Cerebellar nuclear complex (tissue), 1 donor: ENCODE data around the gene ELMOD3.
"Not testable (repeated sequence)": the region's sequence is repeated elsewhere in the genome, so short reads cannot be mapped to it uniquely, and the experiment has no call there.

ENCODE experiments used
- DNase-seq, 2 experiments: peaks; one replicate each; lab custom pipeline; 2025; lab: John Stamatoyannopoulos, UW

Gene ELMOD3

DNA sequence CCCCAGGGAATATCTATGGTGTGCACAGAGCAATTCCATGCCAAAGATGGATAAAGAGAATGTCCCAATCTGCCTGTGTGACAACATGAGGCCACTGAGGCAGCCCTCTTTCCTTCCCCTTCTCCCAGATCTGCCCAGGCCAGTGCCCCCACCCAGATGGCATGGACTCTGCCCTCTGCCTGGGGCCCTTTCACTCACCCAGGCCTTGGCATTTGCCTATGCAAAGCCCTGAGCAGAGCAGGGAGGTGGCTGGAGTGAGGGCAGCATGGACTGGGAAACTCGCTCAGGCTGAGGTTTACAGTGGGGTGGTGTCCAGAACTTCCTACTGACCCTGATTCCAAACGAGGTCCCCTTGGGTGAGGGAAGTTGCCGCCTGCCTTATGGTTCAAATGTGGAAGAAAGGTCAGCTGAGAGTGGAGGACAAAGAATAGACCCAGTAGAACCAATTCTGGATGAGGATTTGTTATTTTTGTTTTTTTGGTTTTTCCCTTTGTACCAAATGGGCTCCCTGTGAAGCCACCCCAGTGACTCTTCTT, 72.8 kb downstream of the ELMOD3 start:
- no peak for DNase-seq

DNA sequence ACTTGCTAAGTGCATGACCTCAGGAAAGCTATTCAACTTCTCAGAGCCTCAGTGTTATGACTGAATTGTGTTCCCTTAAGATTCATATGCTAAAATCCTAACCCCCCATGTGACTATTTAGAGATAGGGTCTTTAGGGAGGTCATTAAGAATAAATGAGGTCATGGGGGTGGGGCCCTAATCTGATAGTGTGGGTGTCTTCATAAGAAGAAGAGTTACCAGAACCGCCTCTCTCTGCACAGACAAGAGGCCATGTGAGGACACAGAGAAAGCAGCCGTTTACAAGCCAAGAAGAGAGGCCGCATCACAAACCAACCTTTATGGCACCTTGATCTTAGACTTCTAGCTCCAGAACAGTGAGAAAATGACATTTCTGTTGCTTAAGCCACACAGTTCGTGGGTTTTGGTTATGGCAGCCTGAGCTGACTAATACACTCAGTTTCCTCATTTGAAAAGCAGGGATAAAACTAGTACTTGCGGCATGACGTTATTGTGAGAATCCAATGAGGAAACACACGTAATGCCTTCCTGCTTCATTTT, 73.8 kb downstream of the ELMOD3 start:
- no peak for DNase-seq

DNA sequence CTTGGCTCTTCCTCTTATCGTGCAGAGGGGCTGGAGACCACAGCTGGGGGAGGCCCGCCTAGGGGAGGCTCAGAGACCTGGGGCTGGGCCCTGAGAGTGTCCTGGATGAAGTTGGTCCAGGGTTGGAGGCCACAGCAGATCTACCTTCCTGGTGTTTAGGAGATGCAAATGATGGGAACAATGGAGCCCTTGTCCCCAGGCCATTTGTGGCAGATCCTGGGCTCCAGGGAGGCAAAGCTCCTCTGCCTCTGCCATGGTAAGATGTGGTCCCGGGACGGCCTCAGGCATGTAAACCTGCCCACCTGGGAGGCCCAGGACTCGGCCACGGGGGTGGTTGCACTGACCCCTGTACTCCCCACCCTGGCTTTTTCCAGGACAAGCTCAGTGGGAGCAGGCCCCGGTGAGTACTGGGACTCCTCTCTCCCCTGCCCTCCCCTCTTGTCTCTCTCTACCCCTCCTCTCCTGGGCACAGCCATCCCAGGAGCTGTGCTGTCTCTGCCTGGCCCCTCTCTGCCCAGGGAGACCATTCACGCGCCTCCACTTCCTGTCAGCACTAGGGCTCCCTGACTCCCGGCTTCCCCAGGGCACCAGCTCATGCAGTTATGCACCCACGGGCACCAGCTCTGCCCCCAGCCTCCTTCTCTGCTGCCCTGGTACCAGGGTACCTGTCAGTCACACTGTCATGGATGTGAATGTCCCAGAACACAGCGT, 74.8 kb downstream of the ELMOD3 start:
- no peak for DNase-seq

DNA sequence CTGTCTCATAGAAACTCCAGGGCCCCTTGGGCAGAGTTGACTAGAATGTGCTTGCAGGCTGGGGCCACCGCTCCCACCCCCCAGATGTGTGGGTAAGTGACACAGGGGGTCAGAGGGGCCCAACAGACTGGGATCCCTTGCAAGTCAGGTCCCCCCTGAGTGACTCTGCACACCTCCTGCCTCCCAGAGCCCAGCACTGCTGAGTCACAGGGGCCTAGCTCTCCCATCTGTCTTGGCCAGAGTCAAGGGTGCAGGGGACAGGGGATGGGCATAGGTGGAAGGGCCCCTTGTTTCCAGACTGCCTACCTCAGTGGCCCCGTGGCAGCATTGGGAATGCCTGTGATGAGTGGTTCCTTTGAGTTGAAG, 75.3 kb downstream of the ELMOD3 start:
- no peak for DNase-seq

DNA sequence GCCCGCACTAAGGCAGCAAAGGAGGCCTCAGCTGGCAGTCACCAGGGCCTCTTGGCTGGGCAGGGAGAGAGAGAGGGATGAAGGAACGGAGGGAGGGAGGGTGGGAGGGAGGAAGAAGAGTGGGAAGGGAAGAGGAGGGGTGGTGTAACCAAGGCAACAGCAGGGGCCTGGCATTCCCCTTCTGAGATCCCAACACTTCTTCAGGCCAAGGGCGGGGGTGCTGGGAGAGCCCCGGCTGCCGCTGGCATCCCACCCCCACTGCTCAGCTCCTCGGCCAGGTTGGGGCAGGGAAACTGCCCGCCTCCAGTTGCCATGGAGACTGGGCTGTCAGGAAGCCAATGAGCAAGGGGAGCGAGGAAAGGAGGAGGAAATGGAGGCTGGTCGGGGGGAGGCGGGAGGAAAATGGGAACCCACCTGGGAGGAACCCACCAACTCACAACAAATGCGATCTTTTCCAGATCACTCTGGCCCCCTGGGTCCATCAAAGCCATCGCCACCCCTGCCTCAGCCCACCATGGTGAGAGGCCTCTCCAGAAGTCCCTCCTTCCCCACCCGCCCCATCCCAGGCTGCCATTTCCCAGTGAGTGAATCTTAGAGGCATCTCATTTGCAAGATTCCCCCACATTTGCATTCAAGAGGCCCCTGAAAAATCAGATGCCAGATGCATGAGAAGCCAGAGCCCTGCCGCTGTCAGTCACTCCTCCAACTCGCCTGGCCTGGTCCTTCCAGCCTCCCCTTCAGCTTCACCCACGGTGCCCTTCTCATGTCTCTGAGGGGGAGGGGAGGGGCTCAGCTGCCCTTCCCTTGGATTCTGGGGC, 76.4 kb downstream of the ELMOD3 start:
- DNase-seq, result peak; percentile 85 to 91

DNA sequence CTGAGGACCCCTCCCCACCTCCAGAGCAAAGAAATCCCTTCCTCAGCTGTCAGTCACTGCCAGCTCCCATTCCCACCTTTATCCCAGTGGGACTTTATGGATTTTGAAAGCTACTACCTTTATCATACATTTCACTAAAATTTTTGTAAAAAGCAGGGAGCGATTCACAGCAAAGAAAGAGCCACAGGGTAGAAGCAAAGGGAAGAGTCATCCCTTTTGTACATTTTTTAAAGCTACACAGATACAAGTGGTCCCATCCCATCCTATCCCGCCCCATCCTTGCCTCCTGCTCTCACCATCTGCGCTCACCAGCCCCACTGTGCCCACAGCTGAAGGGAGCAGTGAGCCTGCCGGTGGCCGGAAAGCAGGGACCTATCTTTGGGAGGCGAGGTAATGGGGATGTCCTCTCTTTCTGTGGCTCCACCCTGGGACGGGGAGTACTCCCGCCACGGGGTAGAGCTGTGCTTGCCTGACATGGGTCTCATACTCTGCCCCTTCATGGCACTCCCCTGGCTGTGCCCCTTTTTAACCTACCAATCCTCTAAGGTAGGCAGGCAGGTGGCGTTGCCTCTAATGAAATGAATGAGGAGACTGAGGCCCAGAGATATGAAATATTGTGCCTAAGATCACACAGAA, 77.1 kb downstream of the ELMOD3 start:
- DNase-seq, result no peak

DNA sequence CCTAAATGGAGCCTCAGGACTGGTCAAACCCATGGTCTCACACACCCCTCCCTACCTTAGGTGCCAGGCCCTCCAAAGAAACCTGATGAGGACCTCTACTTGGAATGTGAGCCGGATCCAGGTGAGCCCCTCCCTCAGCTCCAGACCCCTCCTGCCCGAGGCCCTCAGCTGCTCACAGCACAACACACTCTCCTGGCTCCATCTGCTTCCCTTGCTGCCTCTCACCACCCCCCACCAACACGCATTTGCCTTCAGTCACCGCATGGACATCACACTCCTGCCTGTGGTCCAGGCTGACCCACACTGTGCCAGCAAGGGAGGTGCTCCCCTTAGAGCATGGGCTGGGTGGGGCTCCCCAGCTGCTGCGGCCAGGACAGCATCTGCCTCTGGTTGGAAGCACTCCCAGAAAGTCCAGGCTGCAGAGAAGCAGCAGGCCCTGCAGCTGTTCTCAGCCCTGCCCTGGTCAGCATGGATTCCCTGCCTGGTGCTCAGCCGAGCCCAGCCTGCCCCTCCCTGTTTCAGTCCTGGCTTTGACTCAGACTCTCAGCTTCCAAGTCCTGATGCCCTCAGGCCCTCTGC, 79.0 kb downstream of the ELMOD3 start:
- peak in 1 of 2 experiments; percentile 18 for DNase-seq

DNA sequence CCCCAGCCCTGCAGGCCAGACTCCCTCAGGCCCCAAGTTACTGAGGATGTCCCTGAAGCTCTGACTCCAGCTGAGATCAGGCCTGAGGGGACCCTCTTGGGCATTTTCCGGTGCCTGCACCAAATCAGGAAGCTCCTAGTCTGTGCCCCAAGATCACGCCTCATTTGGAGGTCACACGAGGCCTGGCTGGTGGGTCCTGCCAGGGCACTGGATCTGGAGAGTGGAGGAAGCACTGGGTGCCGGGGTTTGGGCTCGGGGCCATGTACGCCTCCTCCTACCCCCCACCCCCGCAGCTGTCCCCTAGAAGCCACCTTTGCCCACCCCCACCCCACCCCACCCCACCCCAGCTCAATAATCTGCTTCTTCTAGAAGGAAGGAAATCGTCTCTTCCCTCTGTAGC, 80.1 kb downstream of the ELMOD3 start:
- no peak for DNase-seq

DNA sequence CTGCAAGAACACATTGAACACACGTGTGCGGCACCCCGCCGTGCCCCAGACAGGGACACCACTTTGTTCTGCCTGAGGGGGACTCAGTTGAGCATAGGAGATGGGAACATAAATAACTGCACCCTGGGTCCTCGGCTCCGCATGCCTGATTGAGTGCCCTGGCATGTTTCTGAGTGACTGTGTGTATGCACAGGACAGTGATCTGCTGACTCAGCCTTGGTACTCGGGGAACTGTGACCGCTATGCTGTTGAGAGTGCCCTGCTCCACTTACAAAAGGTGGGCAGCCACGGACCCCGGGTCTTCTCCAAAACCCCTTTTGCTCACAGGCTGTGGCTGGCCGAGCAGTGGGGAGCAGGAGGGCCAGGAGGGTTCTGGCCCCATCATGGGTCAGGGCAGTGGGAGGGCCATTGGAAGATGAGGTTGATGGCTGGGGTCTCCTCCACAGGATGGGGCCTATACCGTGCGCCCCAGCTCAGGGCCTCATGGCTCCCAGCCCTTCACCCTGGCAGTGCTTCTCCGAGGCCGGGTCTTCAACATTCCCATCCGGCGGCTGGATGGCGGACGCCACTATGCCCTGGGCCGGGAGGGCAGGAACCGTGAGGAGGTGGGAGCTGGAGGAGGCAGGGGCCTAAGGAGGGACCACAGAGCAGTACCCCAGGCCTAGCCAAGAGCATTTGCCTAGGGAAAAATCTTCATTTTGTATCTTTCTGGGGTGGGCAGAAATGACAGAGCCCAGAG, 80.8 kb downstream of the ELMOD3 start:
- DNase-seq, result no peak

DNA sequence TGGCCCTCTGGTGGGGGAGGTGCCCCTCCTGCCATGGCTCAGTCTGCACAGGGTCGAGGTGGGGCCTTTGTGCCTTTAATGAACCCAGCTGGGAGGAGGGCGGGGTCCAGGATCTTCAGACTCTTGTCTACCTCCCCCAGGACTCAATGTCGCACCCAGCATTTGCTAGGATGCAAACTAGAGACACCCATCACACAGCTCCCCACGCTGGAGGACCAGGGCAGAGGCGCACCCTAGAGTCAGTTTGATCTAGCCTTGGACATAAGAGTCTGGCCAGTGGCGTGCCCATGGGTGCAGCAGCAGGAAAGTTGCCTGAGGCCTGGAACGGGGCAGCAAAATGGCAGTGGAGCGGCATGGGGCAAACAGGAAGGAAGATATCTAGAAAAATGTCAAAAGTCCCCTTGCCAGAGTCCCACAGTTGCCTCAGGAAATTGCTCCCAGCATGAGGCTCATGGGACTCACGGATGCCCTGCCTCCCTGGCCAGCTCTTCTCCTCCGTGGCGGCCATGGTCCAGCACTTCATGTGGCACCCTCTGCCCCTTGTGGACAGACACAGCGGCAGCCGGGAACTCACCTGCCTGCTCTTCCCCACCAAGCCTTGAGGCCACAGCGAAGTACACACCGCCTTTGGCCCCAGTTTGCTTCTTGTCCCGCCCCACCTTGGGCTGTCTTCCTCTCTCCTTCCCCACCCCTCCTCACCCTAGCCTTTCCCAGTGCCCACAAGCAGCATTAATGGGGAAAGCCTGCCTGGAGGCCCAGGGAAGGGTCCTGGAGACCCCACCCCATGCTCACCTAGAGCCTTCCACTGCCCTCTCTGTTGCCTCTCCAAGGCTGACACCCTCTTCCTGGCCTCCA, 81.6 kb downstream of the ELMOD3 start:
- DNase-seq, result no peak

DNA sequence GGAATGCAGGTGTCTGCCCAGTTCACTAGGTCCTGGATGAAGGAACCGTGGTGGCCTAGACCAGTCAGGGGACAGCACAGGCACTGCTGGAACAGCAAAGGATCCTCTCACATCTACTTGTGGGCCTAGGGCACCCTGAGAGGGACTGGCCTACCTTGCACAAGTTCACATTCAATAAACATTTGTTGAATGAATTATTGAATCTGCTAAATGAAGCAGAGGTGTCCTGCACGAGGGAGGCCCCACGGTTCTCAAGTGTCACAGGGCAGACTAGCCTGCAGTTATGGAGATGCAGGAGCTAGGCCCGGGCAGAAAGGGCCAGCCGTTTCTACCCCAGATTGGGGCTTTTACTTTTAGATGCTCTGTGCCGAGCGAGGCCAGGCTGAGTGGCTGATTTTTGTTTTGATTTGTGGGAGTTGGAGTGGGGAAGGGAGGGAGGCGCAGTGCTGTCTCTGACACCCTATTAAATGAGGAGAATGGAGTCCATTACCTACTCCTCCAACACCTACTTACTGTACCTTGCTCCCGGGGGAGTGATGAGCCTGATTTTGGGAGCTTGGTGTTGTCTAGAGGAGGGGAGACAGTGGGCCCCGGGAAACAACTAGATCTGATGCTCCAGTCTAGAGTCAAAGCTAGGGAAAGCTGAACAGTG, 82.4 kb downstream of the ELMOD3 start:
- no peak for DNase-seq

DNA sequence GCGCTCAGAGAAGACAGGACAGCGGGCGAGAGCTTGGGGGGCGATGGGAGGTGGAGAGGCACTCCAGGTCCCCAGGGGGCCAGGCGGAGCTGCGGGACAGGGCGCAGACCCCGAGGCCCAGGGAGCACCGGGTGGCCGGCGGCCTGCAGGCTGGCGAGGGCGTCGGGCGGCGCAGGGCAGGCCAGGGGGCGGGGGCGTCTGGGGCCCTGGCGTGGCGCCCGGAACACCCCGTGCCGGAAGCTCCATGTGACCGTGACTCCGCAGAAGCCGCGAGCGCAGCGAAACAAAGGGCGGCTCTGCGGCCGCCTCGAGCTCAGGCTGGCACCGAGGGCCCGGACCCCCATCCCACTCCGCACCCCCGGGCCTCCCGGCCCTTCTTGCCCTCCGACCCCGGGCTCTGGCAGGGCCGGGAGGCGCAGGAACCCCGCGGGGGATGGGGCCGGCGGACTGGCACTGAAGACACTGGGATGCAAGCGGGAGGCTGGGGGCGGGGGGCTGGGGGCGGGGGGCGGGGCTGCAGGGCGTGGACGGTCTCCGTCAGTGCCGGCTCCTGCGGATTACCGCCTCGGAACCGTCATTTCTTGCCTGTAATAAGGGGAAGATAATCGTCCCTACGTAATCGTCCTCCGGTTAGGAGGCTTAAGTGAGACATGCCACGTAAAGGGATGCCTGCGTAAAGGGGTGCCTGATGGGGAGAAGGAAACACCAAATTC, 83.1 kb downstream of the ELMOD3 start:
- peak in 1 of 2 experiments; percentile 14 for DNase-seq

DNA sequence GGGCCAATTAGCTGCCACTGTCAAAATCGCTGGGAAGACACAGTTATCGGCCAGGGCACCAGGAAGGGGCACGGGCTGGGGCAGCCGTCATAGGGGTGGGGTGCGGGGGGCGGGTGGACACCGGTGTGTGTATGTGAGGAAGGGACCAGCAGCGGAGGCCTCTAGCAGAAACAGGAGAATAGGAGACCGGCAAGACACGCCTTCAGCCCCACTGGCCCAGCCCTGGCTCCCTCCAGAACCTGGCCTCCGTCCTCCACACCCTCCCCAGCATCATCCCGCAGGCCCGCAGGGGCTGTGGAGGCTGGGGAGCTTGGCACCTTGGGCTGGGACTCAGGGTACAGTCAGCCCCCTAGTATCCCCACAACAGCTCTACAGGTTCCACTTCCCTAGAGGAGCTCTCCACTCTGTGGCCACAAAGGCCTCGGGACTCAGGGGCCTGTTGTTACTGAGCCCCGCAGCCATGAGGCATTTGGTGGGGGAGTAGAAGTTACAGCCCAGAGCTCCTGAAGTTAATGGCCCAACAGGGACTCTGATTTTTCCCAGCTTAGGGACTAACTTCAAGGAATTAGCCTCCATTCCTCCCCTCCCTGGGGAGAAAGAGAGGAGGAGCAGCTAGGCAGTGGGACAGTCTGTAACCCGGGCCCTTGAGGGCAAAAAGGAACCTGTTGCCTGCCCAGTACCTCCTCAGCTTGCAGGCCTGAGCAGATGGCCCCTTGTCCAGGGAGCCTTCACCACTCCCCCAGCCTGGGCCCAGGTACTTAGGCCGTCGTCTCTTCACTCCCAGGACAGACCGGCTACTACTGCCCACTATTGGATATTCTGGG, 83.8 kb downstream of the ELMOD3 start:
- no peak for DNase-seq

DNA sequence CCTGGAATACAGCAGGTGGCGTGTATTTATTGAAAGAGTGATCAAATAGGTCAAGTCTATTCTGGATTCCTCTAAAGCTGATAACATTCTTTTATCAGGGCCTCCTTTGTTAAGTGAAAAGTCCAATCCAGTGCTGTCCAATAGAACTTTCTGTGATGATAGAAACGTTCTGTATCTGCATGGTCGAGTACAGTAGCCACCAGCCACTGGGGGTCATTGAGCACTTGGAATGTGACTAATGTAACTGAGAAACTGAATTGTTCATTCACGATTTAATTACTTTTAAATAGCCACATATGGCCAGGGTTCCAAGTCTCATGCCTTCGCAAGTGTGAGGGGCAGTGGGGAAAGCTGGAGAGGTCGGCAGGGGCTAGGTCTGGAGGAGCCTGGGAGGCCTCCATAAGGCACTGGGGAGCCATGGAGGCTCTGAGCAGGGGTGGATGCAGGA, 84.5 kb downstream of the ELMOD3 start:
- DNase-seq, result no peak

DNA sequence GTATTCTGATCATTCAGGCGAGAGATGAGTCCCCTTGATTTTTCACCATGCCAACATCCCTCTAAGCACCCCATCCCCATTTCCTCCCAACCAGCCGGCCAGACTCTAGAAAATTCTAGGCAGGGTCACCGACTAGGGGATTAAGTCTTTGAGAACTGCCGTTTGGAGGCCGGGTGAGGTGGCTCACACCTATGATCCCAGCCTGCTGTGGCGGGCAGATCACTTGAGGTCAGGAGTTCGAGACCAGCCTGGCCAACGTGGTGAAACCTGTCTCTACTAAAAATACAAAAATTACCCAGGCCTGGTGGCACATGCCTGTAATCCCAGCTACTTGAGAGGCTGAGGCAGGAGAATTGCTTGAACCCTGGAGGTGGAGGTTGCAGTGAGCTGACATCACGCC, 85.0 kb downstream of the ELMOD3 start:
- not testable (repeated sequence) for DNase-seq

DNA sequence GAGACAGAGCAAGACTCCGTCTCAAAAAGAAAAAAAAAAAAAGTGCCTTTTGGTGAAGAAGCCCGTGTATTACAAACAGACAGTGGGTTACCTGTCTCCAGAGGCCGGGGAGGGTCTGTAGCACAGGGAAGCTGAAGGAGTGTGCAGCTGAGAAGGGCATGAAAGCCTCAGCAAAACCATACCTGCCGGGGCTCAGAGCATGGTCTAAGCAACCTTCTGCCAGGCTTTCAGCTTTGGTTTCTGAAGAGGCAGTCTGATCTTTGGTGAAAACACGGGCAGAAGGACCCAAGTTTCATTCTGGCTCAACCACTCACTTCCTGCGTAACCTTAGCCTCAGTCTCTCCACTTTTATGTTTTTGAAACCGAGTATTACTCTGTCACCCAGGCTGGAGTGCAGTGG, 85.4 kb downstream of the ELMOD3 start:
- no peak for DNase-seq

DNA sequence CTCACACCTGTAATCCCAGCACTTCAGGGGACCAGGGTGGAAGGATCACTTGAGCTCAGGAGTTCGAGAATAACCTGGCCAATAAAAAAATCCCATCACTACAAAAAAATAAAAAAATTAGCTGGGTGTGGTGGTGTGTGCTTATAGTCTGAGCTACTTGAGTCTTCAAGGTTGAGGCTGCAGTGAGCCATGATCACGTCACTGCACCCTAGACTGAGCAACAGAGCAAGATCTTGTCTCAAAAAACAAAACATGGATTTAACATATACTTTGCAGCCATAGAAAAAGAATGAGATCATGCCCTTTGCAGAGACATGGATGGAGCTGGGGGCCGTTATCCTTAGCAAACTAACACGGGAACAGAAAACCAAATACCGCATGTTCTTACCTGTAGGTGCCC, 86.2 kb downstream of the ELMOD3 start:
- DNase-seq, result no peak
